GM19328 (cell line): ENCODE results near the gene REN.

Source experiments
- ATAC-seq: cut with Tn5 transposase; IDR thresholded peaks from one replicate; pipeline ENCODE4 v1.9.1; 2021; ENCODE audit warnings: mild to moderate bottlenecking, moderate library complexity; ENCODE audit not compliant: unreplicated experiment

The REN gene

DNA sequence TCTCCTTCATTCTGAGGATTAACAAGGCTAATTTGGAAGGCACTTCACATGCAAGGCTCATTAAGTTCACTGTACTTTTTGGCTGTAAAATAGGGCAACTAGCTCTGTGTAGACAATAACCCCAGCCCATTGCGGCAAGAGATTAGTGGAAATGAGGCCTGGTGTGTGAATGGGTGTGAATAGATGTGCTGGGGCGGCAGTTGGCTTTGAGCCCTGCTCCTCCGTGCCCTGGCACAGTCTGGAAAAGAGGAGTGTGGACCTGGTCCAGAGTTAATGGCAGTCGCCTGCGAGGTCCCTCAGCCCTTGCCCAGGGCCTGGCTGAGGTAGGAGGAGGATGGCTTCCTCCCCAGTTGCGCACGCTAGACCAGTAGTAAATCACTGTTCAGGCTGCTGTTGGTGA is 25.3 kb upstream of the REN start:
- ATAC-seq, result no peak

DNA sequence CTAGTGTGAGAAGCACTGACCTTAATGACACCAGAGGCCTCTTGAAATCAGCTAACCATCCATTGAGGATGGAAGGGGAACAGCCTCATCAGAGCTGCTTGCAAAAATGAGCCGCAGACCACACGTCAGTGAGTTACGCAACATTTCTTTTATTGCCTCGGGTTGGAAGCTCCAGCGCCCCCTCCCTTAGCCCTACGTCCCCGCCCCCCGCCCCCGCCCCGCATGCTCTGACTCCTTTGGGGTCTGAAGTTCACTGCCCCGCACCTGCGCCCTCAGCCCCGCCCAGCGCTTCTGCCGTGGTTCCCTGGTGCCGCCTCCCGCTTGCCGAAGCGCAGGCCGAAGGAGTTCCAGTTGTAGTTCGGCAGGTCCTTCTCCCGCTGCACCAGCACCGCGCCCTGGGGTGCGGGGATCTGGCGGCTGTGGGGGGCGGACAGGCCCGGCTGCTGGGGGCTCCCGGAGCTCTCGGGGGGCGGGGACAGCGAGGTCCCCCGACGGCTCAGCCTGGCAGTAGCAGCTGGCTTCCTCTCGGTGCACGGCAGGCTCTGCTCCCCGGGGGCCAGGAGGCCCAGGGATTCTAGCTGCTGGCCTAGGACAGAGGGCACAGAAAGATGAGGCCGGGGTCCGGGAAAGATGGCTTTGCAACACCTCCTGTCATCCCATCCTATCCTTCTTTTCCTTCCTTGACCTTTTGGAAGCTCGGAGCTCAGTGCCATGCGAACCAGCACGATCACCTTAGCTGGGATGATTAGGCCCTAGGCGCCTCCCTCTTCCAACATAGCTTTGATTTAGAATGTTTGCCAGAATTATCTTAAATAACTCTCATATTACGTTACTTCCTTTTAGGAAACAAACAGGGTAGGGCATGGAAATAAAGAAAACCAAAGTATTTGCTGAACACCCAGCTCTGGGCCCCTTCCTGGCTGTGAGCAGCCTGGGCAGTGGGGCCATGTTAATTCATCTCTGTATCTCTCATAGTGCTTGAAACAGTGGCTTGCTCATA is 24.4 kb upstream of the REN start:
- ATAC-seq, result no peak

DNA sequence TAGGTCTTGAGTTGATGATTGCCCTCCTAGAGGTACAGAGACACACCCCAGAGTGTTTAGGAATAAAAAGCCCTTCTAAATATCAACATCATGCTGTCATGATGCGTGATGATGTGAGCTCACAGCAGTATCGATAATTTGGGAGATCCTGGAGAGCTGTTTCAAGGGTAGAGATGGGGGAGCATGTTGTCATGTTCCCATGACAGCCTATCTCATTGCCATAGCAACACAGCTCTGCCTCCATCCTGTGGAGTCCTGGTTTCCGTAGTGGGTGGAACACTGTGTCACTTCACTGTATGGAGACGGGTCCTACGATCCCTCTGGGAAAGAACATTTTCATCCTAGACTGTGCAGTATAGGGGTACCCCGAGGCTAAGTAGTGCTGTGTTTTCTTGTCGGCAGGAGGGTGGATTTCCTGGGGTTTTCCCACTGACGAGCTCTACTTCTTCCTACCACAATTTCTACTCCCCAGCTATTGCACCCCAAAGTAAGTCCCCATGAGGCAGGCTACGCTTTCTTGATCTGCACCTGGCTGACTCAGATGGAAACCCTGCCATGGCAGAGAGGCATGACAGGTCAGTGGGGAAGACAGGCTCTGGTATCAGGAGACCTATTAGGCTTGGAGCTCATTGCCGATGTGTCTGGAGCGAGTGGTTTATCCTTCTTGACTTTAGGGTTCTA is 23.0 kb upstream of the REN start:
- no peak for ATAC-seq

DNA sequence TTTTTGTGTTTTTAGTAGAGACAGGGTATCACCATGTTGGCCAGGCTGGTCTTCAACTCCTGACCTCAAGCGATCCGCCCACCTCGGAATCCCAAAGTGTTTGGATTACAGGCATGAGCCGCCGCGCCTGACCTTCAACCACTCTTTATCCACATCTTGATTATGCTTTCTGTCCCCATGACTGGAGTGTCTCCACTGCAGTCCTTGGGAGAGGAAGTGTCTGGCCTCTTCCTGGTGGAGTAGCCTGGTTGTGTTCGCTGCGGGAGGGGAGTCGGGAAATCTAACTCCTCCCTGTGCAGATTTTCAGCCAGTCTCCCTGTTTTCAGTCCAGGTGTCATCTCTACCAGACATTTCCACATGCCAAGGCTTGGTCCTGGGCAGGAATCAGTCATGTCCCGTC is 20.5 kb upstream of the REN start:
- no peak for ATAC-seq

DNA sequence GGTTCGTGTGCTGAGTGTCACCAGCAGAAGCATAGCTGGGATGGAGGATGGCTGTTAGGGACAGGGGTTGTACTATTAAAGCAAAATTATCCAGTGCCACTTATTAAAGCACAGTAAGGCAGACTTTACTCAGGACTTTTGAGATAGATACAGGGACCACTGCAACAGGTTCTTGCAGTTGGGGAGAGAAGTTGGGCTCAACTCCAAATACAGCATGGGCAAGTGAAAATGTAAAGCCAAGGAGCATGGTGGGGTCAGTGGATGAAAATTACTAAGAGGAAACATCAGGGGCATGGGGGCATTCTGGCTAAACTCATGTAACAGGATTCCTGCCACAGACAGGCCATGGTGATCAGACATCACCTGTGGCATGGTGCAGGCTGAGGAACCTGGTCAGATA is 15.0 kb upstream of the REN start:
- no peak for ATAC-seq

DNA sequence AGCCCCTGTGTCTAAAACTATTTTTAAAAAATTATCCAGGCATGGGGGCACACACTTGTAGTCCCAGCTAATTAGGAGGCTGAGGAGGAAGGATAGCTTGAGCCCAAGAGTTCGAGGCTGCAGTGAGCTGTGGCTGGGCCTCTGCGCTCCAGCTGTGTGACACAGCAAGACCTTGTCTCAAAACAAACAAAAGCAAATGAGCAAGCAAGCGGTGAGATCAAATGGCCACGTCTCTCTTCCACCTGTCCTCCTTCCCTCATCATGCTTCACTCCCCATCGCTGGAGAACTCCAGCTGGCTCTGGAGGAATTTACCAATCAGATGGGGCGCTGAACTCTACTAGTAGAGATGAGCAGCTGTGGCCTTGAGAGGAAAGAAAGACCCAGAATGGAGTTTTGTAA is 14.0 kb upstream of the REN start:
- ATAC-seq, result no peak

DNA sequence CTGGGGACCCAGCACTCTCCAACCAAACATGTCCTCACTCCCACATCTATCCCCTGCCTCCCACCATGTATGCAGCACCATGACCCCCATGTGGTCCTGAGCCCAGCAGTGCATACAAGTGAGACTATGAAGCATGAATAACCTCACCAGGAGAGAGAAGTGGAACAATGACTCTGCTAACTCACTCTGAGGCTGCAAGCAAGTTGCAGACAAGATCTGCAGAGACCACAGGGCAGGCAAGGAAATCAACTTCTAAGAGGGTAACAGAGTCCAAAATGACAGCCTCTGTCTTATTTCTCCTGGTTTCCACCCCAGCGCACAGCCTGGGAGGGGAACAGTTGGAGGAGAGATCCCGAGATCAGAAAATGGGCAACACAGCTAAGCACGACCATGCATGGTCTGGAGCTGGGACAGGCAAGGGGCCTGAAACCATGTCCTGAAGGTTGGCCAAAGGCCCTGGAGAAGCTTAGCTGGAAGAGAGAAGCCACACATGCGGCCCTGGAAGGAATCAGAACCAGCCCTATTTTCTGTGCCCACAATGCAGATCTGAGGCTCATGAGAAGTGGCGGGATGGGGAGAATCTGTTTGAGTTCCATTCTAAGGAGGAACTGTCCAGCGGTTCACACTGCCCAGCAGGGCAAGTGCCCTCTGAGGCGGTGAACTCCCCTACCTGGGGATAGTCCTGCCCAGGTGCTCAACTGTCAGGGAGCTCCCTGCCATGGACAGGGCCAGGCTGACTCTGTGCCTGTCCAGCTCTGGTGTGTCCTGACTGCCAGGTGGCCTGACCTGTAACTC is 12.5 kb upstream of the REN start:
- no peak for ATAC-seq

DNA sequence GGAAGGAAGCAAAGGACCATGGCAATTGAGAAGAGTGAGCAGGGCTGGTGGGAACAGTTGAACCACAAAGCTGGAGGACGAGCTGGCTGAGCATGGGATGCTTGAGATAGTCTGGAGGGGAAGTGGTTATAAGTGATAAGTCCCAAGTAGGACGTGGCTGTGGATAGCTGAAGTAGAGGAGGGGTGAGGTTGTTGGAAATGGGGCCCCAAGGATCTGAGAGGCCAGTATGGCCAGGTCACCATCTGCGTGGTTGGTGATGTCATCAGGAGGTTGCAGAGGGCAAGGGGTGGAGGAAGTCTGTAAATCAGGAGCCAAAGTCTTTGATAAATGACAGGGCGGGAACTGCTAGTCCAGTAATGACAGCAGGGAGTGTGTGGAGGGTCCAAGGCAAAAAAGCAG is 11.0 kb upstream of the REN start:
- ATAC-seq, result no peak

DNA sequence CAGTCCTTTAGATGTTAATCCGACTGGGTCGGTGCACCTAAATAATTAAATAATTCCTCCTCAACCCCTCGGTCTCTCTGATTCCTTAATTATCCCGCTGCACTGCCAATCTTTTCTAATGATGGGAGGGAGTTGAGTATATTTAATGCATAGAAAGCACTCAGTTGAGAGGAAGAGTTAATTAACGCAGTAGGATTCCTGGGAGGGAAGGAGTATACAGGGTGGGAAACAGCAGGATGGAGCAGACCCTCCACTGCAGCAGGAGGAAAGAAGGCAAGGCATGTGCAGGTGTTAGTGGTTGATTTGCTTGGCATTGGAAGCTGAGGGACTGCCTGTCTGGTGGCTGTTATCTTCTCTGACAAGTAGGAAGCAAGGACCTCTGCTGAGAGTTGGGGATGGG is 9.9 kb upstream of the REN start:
- ATAC-seq, result no peak

DNA sequence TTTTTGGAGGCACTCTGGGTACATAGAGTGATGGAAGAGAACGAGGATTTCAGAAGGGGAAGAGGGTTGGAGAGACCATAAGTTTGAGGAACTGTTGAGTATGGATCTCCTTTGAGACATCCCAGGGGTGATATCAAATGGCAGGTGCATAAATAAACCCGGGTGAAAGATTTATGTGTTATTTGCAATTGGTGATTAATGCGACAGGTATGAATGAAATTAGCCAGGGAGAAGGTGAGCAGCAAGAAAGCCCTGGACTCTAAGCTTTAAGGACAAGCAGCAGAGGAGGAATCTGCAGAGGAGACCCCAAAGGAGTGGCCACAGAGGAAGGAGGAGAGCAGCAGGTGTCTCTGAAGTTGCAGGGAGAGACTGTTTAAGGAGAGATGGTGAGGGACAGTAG is 8.8 kb upstream of the REN start:
- no peak for ATAC-seq

DNA sequence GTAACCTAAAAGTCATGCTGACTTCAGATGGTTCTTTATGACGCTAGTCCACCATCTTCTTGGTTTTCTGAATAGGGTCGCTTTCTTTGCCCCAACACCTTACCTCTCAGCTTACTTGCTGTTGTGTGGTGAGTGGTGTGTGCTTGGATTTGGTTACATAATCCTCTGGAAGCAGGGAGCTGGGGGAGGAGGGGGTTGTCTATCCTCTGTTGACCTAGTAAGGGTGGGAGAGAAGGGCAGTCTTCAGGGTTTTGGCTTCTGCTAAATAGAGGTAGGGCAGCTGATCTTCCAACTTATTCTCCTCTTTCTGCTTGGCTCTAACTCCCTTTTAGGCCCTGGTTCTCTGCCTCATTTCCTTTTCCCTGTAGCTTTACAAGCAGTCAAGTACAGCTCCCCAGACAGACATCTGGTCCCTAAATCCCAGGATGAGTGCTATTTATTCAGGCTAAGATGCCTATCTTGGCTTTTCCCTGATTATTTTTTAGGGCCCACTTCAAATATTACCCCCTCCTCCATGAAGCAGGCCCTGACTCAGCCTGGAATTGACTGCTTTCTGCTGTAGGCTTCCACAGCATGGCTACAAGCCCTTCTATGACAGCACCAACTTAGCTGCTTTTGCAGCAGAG is 6.4 kb upstream of the REN start:
- no peak for ATAC-seq

DNA sequence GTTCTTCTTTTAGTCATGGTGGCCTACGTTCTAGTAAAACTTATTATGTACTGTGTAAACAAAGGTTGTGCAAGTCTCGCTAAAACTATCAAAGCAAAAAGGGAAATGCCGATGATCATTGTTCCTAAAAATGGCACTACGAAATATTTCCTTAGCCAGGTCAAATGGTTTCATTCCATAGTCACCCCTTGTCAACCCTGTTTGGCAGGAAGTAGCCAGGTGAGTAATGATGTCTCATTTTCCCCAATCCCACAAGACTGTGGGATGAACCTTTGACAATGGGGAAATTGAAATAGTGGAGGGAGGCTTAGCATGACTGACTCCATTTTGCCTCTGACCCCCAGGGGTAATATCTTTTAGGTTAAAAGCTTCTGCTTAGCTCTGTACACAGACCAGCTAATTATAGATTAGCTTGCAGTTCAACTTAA is 5.6 kb upstream of the REN start:
- ATAC-seq, result no peak

DNA sequence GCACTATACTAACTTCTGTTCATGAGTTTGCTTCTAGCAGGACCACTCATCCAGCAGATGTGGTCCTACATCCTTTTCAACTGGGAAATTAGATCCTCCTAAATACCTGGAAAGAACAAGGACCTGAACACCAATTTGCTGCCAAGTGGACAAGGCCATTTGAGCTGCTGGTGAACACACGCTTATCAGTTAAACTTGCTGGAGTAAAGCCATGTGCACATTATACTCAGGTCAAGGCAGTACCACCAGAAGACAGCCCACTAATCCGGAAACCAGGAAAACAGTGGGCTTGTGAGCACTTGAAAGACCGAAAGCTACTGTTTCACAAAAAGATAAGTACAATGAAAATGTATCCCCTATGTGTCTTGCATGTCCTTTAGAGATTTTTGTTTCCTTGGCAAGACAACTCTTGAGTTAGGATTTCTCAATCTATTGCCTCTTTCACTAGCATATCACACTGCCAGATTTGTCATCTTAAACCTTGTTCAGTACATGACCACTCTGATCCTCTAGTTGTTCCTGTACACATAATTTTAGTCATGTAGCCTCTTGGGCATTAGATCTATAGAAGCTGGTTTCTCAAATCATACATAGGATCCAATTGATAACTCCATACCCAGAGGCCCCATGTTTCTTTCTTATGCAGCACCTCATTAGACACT is 4.5 kb upstream of the REN start:
- no peak for ATAC-seq

DNA sequence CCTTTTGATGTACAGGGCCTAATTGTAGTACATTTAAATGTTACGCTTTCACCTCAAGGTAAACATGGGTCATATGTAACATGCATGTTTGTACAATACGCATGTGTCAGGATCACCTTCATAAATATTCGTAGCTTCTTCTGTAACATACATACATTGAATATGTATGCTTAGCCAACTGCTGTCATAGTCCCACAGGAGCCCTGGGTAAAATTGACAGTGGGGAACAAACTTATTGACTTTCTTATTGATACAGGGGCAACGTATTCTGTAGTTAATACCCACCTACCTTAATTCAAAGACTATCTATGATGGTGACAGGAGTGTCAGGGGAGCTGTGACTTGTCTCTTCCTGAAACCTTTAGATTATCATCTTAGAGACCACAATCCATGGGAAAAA is 3.7 kb upstream of the REN start:
- no peak for ATAC-seq

DNA sequence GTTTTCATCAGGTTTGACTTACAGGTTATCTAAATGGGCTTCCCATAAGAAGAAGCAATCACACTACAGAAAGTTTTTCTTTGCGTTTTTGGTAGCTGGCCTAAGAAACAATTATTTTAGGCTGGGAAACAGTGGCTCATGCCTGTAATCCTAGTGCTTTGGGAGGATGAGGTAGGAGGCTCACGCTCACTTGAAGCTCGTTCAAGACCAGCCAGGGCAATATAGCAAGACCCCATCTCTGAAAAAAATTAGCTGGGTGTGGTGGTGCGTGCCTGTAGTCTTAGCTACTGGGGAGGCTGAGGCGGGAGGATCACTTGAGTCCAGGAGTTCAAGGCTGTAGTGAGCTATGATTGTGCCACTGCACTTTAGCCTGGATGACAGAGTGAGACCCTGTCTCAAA is 1.6 kb upstream of the REN start:
- no peak for ATAC-seq

DNA sequence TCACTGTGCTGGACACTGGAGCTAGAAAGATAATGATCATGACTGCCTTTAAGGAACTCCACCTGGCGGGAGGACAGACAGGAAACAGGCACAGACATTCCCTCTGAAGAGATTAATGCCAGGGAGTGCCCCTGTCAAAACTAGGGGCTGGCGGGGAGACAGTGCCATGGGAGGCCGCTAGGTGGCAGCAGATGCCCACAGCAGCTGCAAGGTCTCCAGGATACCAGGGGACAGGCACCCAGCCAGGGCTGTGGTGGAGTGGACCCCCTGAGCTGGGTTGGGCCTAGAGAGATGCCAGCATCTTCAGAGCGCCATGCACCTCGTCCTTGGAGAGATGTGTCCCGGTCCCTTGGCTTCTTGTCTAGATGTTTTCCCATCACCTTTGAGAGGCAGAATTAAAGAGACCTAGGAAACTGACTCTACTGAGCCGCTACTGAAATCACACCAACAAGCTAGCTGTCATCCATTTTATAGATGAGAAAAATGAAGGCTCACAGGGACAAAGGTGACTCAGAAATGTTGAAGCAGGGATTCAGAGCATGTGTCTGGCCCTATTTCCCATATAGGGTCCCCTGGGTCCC is 3.6 kb downstream of the REN start:
- ATAC-seq, result no peak

DNA sequence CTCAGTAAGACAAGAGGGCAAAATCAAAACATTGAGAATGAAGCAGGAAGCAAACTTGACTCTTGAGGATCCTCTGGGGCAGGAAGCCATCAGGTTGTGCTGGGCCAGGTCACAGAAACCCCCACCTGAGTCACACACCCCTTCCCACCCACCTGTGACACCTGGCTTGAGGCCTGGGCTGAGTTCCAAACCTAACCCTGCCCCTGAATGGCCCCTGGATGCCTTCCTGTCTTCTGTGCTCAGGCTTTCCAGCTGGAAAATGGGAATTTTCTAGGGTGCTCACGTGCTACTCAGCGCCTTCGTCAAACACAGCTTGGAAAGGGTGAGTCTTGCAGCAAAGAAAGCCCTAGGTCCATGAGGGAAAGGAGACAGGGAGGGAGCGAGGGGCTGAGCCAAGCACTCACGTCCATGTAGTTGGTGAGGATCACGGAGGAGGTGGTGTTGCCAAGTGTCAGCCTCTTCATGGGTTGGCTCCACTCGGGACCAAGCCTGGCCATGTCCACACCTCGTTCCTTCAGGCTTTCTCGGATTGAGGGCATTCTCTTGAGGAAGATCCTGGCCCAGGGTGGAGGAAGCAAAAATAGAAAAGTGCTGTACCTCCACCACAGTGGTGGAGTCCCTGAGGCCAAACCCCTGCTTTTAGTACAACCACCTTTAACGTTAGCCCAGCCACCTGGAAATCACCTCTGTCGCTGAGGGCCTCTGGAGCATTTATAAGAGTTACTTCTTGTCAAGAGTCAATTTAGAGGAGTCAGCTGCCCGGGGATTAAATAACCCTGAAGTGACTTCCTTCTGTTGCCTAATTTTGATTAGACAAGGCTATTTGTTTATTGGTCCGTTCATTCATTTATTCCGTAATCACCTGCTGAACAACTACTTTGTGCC is 4.3 kb downstream of the REN start:
- ATAC-seq, result no peak

DNA sequence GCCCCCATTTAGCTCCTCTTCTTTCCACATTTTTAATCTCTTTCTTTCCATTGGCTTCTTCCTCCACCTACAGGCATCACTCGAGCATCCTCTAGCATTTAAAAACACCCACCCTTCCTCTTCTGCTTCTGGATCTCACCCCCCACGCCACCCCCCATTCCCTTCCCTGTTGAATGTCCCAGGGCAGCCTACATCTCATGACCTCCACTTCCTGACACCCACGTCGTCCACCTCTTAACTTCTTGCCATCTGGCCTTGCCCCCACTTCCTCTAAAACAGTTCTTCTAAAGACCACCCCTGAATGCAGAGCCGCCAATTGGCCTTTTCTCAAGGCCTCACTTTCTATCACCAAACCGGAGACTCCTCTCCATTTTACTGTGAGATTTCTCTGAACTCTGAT is 8.2 kb downstream of the REN start:
- ATAC-seq, result no peak

DNA sequence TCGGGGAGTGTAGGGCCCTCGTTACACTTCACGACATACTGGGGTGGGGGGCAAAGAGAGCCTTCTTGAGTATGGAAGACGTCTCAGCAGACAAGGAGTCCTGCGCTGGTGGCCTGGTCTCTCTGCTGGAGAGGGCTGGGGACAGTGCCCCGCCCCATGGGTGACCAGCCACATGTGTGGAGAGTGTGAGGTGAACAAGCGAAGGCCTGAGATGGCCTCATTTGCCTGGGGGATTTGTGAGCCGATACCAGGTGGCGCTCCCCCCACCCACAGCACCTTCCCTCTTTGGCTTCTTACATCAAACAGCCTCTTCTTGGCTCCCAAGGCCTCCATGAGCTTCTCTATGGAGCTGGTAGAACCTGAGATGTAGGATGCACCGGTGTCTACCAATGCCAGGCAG is 10.3 kb downstream of the REN start:
- no peak for ATAC-seq
